Measurements from ENCODE around the gene BNC2. TPM values are rescaled to one million over a fixed set of nuclear protein-coding genes. Genes with fewer than 3 reads are reported as not detected.
A peak's percentile ranks its signal among the peaks of the same experiment; 100 is the strongest.
"Not testable (repeated sequence)": the region's sequence is repeated elsewhere in the genome, so short reads cannot be mapped to it uniquely, and the experiment has no call there.

BNC2 gene, protein sequence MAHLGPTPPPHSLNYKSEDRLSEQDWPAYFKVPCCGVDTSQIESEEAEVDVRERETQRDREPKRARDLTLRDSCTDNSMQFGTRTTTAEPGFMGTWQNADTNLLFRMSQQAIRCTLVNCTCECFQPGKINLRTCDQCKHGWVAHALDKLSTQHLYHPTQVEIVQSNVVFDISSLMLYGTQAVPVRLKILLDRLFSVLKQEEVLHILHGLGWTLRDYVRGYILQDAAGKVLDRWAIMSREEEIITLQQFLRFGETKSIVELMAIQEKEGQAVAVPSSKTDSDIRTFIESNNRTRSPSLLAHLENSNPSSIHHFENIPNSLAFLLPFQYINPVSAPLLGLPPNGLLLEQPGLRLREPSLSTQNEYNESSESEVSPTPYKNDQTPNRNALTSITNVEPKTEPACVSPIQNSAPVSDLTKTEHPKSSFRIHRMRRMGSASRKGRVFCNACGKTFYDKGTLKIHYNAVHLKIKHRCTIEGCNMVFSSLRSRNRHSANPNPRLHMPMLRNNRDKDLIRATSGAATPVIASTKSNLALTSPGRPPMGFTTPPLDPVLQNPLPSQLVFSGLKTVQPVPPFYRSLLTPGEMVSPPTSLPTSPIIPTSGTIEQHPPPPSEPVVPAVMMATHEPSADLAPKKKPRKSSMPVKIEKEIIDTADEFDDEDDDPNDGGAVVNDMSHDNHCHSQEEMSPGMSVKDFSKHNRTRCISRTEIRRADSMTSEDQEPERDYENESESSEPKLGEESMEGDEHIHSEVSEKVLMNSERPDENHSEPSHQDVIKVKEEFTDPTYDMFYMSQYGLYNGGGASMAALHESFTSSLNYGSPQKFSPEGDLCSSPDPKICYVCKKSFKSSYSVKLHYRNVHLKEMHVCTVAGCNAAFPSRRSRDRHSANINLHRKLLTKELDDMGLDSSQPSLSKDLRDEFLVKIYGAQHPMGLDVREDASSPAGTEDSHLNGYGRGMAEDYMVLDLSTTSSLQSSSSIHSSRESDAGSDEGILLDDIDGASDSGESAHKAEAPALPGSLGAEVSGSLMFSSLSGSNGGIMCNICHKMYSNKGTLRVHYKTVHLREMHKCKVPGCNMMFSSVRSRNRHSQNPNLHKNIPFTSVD
- total RNA-seq: under 0.01 TPM in 1 of 2 replicates, not detected in the other

DNA sequence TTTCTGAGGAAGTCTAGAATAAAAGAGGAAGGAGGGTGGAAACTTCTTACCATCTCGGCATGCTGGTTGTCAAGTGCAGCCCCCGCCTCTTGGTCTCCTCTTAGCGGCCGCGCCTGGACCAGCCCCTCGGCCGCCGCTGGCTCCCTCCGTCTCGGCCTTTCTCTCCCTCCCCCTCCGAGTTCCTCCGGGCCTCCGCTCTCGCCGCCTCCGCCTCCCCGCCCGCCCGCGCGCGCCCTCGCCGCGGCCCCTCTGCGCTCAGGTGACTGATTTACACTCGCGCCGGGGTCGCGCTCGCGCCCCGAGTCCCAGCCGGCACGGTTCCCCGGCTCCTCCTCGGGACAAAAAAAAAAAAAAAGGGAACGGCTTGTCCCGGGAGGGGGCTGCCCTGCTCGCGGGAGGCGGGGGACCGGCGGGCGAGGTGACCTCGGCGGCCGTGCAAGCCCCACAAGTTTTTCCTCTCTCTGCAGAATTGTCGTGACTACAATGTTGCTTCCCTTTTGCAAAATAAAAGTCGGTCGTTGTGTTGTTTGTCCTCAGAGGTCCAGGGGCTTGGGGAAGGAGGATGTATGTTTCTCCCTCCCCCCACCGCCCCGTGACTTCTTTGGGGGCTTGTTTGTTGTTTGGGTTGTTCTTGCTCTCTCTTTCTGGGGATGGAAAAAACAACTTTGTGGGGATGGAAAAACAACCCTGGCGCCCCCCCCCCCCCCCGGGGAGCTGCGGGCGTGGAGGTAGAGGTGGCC is at the start of gene BNC2:
Gene BNC2 (minus strand): TSS at position 75 of the 740 bp plus-strand sequence. CDS start 22 bp downstream, at position 53.
- TF ChIP-seq, protein P1, sequence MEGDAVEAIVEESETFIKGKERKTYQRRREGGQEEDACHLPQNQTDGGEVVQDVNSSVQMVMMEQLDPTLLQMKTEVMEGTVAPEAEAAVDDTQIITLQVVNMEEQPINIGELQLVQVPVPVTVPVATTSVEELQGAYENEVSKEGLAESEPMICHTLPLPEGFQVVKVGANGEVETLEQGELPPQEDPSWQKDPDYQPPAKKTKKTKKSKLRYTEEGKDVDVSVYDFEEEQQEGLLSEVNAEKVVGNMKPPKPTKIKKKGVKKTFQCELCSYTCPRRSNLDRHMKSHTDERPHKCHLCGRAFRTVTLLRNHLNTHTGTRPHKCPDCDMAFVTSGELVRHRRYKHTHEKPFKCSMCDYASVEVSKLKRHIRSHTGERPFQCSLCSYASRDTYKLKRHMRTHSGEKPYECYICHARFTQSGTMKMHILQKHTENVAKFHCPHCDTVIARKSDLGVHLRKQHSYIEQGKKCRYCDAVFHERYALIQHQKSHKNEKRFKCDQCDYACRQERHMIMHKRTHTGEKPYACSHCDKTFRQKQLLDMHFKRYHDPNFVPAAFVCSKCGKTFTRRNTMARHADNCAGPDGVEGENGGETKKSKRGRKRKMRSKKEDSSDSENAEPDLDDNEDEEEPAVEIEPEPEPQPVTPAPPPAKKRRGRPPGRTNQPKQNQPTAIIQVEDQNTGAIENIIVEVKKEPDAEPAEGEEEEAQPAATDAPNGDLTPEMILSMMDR (IDR thresholded peaks at IDR 0.05; ENCODE audit: insufficient read depth, low read length, severe bottlenecking): no peak
- Histone ChIP-seq H3K4me3 (ENCODE audit: low read depth, low read length) (peak within 1 kb of the TSS; percentile 30), H3K36me3 (ENCODE audit: control insufficient read depth, insufficient read depth, low read length) (no peaks in the 10 kb centered on the region), H3K27me3 (ENCODE audit: control insufficient read depth, insufficient read depth, low read length) (peaks cover 9% of the 10 kb centered on the region)
- FAIRE-seq: no peak
- no peak for DNase-seq (ENCODE audit: low read depth)

DNA sequence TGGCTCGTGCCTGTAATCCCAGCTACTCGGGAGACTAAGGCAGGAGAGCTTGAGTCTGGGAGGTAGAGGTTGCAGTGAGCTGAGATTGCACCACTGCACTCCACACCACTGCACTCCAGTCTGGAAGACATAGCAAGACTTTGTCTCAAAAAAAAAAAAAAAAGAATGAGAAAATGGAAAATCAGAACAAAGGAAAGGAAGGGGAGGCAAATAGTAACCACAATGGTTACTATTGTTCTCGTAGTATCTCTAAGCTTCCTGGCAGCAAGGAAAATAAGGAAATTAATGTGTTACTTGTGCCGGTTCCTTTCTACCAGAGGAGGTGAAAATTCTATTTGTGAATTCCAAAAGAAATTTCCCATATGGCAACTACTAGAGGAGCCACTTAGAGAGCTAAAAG is 48.5 kb upstream of the BNC2 start:
- FAIRE-seq (no peak), DNase-seq (ENCODE audit: low read depth) (no peak)
- TF ChIP-seq, protein P1 (IDR thresholded peaks at IDR 0.05; ENCODE audit: insufficient read depth, low read length, severe bottlenecking): no peak
- H3K27me3 ChIP-seq (ENCODE audit: control insufficient read depth, insufficient read depth, low read length): no peaks in the 10 kb centered on the region
- no peak overlapping the region for H3K4me3 ChIP-seq (ENCODE audit: low read depth, low read length)
- H3K36me3 ChIP-seq (ENCODE audit: control insufficient read depth, insufficient read depth, low read length): no peaks in the 10 kb centered on the region

DNA sequence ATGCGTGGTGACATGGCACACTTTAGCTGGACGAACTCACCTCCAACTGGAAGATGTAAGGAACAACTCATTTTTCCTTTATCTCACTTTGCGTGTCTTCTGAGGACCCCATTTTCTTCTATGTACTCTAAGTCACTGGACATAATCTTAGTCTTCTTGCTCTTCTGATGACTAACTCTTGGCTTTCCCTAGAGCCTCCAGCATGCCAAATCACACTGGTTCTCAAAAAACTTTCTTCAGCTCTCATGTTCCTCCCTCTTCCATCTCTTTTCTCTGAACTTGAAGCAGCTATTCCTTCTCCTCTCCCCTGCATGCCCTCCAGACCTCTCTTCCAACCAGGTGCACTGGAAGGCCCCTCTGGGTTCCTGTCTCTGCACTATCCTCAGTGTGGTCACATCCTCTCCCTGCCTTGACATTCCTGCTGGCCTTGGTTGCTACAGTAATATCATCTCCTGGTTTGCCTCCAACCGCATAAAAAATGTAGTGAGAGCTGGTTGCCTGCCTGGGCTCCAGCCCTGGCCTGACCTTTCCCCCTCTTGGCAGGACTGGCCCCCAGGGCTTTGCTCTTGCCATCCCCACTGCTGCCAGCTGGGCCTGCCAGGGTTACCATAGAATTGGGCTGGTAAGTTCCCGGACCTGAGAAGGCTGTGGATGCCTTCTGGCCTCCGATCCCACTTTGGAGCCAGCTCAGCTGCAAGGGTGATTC is 44.8 kb upstream of the BNC2 start:
- Histone ChIP-seq H3K36me3 (ENCODE audit: control insufficient read depth, insufficient read depth, low read length) (no peaks in the 10 kb centered on the region), H3K4me3 (ENCODE audit: low read depth, low read length) (no peak overlapping the region)
- DNase-seq (ENCODE audit: low read depth): no peak

DNA sequence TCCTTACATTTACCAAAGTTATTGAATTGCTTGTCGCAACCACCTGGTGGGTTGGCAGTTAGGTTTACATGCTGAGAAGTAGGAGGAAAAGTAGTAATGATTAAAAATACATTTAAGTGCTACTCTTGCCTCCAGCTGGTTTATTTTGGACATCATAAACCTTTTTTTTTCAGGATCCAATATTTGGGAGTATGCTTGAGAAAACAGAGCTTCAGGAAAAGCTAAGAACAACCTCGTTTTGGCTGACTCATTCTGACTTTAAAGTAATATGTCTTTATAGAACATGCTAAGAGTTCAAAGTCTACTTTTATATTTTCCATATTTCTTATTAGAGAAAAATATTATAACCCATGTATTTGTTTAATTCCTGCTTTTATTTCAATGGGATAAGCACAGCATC is 41.7 kb upstream of the BNC2 start:
- Histone ChIP-seq H3K4me3 (ENCODE audit: low read depth, low read length) (no peak overlapping the region), H3K36me3 (ENCODE audit: control insufficient read depth, insufficient read depth, low read length) (no peaks in the 10 kb centered on the region), H3K27me3 (ENCODE audit: control insufficient read depth, insufficient read depth, low read length) (no peaks in the 10 kb centered on the region)
- FAIRE-seq: no peak
- DNase-seq (ENCODE audit: low read depth): no peak
- TF ChIP-seq, protein P1 (IDR thresholded peaks at IDR 0.05; ENCODE audit: insufficient read depth, low read length, severe bottlenecking): no peak

More for the DNA sequence above, 44.8 kb upstream of the BNC2 start:
- TF ChIP-seq, protein P1 (IDR thresholded peaks at IDR 0.05; ENCODE audit: insufficient read depth, low read length, severe bottlenecking): no peak
- no peaks in the 10 kb centered on the region for H3K27me3 ChIP-seq (ENCODE audit: control insufficient read depth, insufficient read depth, low read length)
- FAIRE-seq: no peak

DNA sequence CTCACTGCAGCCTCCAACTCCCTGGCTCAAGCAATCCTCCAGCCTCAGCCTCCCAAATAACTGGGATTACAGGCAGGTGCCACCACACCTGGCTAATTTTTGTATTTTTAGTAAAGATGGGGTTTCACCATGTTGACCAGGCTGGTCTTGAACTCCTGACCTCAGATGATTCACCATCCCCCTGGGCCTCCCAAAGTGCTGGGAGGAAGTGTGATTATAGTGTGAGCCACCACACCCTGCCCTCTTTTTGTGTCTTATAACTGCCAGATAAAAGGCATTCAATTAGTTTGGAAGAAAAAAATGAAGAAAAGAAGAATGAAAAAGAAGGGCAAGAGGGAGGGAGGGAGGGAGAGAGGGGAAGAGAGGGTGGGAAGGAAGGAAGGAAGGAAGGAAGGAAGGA is 37.7 kb upstream of the BNC2 start:
- H3K27me3 ChIP-seq (ENCODE audit: control insufficient read depth, insufficient read depth, low read length); H3K36me3 ChIP-seq (ENCODE audit: control insufficient read depth, insufficient read depth, low read length); FAIRE-seq; DNase-seq (ENCODE audit: low read depth); H3K4me3 ChIP-seq (ENCODE audit: low read depth, low read length): not testable (repeated sequence)

All from bronchial epithelial cell (primary cell).